ENCODE results near the gene CELF4. TPM values are rescaled to one million over a fixed set of nuclear protein-coding genes. Genes with fewer than 3 reads are reported as not detected.

The CELF4 gene
- total RNA-seq, 1 donor from 2014 or later, result 0.44 TPM

- H3K4me1 Mint-ChIP-seq (ENCODE audit: unreplicated experiment), result peaks cover 10% of the 10 kb centered on the region
- peaks cover 22% of the 10 kb centered on the region for H3K27me3 Mint-ChIP-seq (ENCODE audit: unreplicated experiment)
- no peaks in the 10 kb centered on the region for H3K9me3 Mint-ChIP-seq (ENCODE audit: unreplicated experiment)
- no peak for TF ChIP-seq CTCF (IDR thresholded peaks at IDR 0.05; ENCODE audit: unreplicated experiment)
- peaks cover 7% of the 10 kb centered on the region for H3K36me3 Mint-ChIP-seq (ENCODE audit: low read depth, unreplicated experiment)
- DNase-seq (ENCODE audit: low spot score), result no peak
- peak overlapping the region; percentile 56 for H3K4me3 Mint-ChIP-seq (ENCODE audit: unreplicated experiment)
- H3K27ac Mint-ChIP-seq (ENCODE audit: unreplicated experiment), result no peak overlapping the region
These were observed 313.3 kb downstream of the CELF4 start for GRCh38 chr18:37252342-37252741.

GRCh38 chr18:37251679-37252078 is 313.9 kb downstream of the CELF4 start:
- no peaks in the 10 kb centered on the region for H3K9me3 Mint-ChIP-seq (ENCODE audit: unreplicated experiment)
- peaks cover 7% of the 10 kb centered on the region for H3K36me3 Mint-ChIP-seq (ENCODE audit: low read depth, unreplicated experiment)
- TF ChIP-seq CTCF (IDR thresholded peaks at IDR 0.05; ENCODE audit: unreplicated experiment), result no peak
- no peak overlapping the region for H3K4me3 Mint-ChIP-seq (ENCODE audit: unreplicated experiment)
- peaks cover 23% of the 10 kb centered on the region for H3K27me3 Mint-ChIP-seq (ENCODE audit: unreplicated experiment)
- H3K27ac Mint-ChIP-seq (ENCODE audit: unreplicated experiment), result no peak overlapping the region
- no peak for DNase-seq (ENCODE audit: low spot score)
- peaks cover 10% of the 10 kb centered on the region for H3K4me1 Mint-ChIP-seq (ENCODE audit: unreplicated experiment)

GRCh38 chr18:37249895-37250618 is 315.5 kb downstream of the CELF4 start:
- Mint-ChIP-seq H3K36me3 (ENCODE audit: low read depth, unreplicated experiment) (peaks cover 7% of the 10 kb centered on the region), H3K27ac (ENCODE audit: unreplicated experiment) (no peak overlapping the region), H3K9me3 (ENCODE audit: unreplicated experiment) (no peaks in the 10 kb centered on the region), H3K27me3 (ENCODE audit: unreplicated experiment) (peaks cover 23% of the 10 kb centered on the region), H3K4me3 (ENCODE audit: unreplicated experiment) (no peak overlapping the region), H3K4me1 (ENCODE audit: unreplicated experiment) (peaks cover 10% of the 10 kb centered on the region)
- TF ChIP-seq CTCF (IDR thresholded peaks at IDR 0.05; ENCODE audit: unreplicated experiment), result no peak
- DNase-seq (ENCODE audit: low spot score), result no peak

- H3K36me3 Mint-ChIP-seq (ENCODE audit: low read depth, unreplicated experiment), result peaks cover 7% of the 10 kb centered on the region
- no peaks in the 10 kb centered on the region for H3K9me3 Mint-ChIP-seq (ENCODE audit: unreplicated experiment)
- H3K4me3 Mint-ChIP-seq (ENCODE audit: unreplicated experiment), result no peak overlapping the region
- H3K4me1 Mint-ChIP-seq (ENCODE audit: unreplicated experiment), result peaks cover 10% of the 10 kb centered on the region
- no peak for DNase-seq (ENCODE audit: low spot score)
- no peak for TF ChIP-seq CTCF (IDR thresholded peaks at IDR 0.05; ENCODE audit: unreplicated experiment)
- H3K27ac Mint-ChIP-seq (ENCODE audit: unreplicated experiment), result no peak overlapping the region
- H3K27me3 Mint-ChIP-seq (ENCODE audit: unreplicated experiment), result peaks cover 19% of the 10 kb centered on the region
These were observed 316.3 kb downstream of the CELF4 start for GRCh38 chr18:37249171-37249886.

- no peak for DNase-seq (ENCODE audit: low spot score)
- TF ChIP-seq CTCF (IDR thresholded peaks at IDR 0.05; ENCODE audit: unreplicated experiment), result no peak
- Mint-ChIP-seq H3K4me3 (ENCODE audit: unreplicated experiment) (no peak overlapping the region), H3K27ac (ENCODE audit: unreplicated experiment) (no peak overlapping the region), H3K36me3 (ENCODE audit: low read depth, unreplicated experiment) (peaks cover 7% of the 10 kb centered on the region), H3K9me3 (ENCODE audit: unreplicated experiment) (no peaks in the 10 kb centered on the region), H3K27me3 (ENCODE audit: unreplicated experiment) (peaks cover 19% of the 10 kb centered on the region), H3K4me1 (ENCODE audit: unreplicated experiment) (peaks cover 12% of the 10 kb centered on the region)
These were observed 317.3 kb downstream of the CELF4 start for GRCh38 chr18:37248281-37248680.

All from endothelial cell (in vitro differentiated cells).